T47D (cell line): ENCODE measurements around the gene PPARA.
A peak's percentile ranks its signal among the peaks of the same experiment; 100 is the strongest.

Experiments
- DNase-seq, 2 experiments: peaks; one replicate each; pipeline versions ENCODE4 v3.0.0 to v3.0.0-alpha.2; 2011 to 2012; ENCODE audit warnings: low read depth in 1 of 2, low spot score in 1 of 2
- JUND ChIP-seq: IDR thresholded peaks from 2 replicates; pipeline ENCODE4 v1.6.1; 2012; ENCODE audit warnings: low read depth
- in situ Hi-C: cut with HindIII; loops from 2 replicates; pipeline ENCODE4 v1.10.0; 2016; ENCODE audit warnings: low sequenced_read_pairs, low pct_unique_long_range_greater_than_20kb

The PPARA gene

GRCh38 chr22:46147061-46147460 lies 3.3 kb upstream of the PPARA start:
- in situ Hi-C loops = no loop called here
- no peak for TF ChIP-seq JUND
- no peak for DNase-seq

GRCh38 chr22:46147471-46148267 lies 2.7 kb upstream of the PPARA start:
- in situ Hi-C loops = no loop called here
- TF ChIP-seq JUND = no peak
- no peak for DNase-seq

- no peak for TF ChIP-seq JUND
- DNase-seq = no peak
- in situ Hi-C loops = no loop called here
These were observed 2.0 kb upstream of the PPARA start for GRCh38 chr22:46148336-46148735.

GRCh38 chr22:46148816-46149511 lies 1.4 kb upstream of the PPARA start:
- in situ Hi-C loops = no loop called here
- TF ChIP-seq JUND = no peak
- no peak for DNase-seq

- in situ Hi-C loops = no loop called here
- DNase-seq = peak in 1 of 2 experiments; percentile 40
- TF ChIP-seq JUND = no peak
These were observed 753 bp upstream of the PPARA start for GRCh38 chr22:46149512-46150033.

- in situ Hi-C loops = no loop called here
- peak in 1 of 2 experiments; percentile 37 for DNase-seq
- no peak for TF ChIP-seq JUND
These were observed 540 bp downstream of the PPARA start for GRCh38 chr22:46150655-46151477.

GRCh38 chr22:46153930-46154329 lies 3.6 kb downstream of the PPARA start:
- DNase-seq = no peak
- TF ChIP-seq JUND = no peak
- in situ Hi-C loops = no loop called here

- no peak for TF ChIP-seq JUND
- no peak for DNase-seq
- in situ Hi-C loops = no loop called here
These were observed 5.7 kb downstream of the PPARA start for GRCh38 chr22:46156031-46156430.

- DNase-seq = no peak
- no peak for TF ChIP-seq JUND
- in situ Hi-C loops = no loop called here
These were observed 8.0 kb downstream of the PPARA start for GRCh38 chr22:46158283-46158682.

- DNase-seq = no peak
- TF ChIP-seq JUND = no peak
- in situ Hi-C loops = no loop called here
These were observed 8.9 kb downstream of the PPARA start for GRCh38 chr22:46159212-46159611.

- in situ Hi-C loops = no loop called here
- DNase-seq = no peak
These were observed 9.5 kb downstream of the PPARA start for GRCh38 chr22:46159777-46160176.

GRCh38 chr22:46162285-46162684 lies 12.0 kb downstream of the PPARA start:
- no peak for DNase-seq
- no peak for TF ChIP-seq JUND
- in situ Hi-C loops = no loop called here

More at GRCh38 chr22:46159777-46160176, 9.5 kb downstream of the PPARA start:
- TF ChIP-seq JUND = no peak
